Measurements from ENCODE around the gene RPS26. TPM values are rescaled to one million over a fixed set of nuclear protein-coding genes. Genes with fewer than 3 reads are reported as not detected.

RPS26 gene
- total and polyA plus RNA-seq, 9 of the 15 experiments (the other 6 are each of a cell fraction or from before 2014, with no cell fraction given) = 70.2 to 1,589 (median 852) TPM

DNA sequence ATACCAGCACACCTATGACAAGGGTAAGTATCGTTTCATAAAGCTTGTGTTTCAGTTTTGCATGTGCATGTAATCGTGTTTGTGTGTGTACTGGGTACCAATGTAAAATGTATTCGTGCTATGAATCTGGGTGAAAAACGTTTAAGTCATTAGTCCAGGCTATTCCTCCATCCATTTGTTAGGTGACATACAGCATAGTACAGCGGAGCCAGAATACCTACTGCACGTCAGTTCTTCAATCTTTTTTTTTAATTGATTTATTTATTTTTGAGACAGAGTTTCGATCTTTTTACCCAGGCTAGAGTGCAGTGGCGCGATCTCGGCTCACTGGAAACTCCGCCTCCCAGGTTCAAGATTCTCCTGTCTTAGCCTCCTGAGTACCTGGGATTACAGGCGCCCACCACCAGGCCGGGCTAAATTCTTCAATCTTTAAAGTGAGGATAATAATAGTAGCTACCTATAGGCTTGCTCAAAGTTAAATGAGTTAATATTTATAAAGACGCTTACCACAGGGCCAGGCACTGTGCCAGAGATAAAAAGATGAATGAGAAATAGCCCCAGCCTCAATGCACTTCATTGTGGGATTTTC is 661 bp upstream of the RPS26 start:
- TSS peak; percentile 94 for BruUV-seq (replicated peaks)
- peak overlapping the region in 1 of 2 experiments; percentile 60; a peak in 2 of 4 replicates for H3K9ac ChIP-seq (ENCODE audit: insufficient read depth in 1 of 2, low read depth in 2 of 2, low read length in 2 of 2)
- H2AFZ ChIP-seq (ENCODE audit: low read depth, low read length) = peak overlapping the region; percentile 90
- POLR2A ChIA-PET = interaction anchor here (0.6 to 1.6 kb wide), 11 partner anchors 12 to 302 kb away, joined by 3 to 5 read pairs (median 3); partner anchors contain the start of genes ORMDL2, SARNP and SUOX
- H3K27ac ChIP-seq (ENCODE audit: extremely low read depth, low read depth, low read length) = peak overlapping the region; percentile 74
- peak overlapping the region; percentile 38 for H3K4me3 ChIP-seq
- DNase-seq (ENCODE audit: extremely low read depth in 1 of 4, low spot score in 3 of 4) (no peak), ATAC-seq (peak; percentile 23), FAIRE-seq (no peak)
- peaks cover 27% of the 10 kb centered on the region for H3K79me2 ChIP-seq (ENCODE audit: control insufficient read depth, insufficient read depth, low read length)
- no peaks in the 10 kb centered on the region for H3K27me3 ChIP-seq (ENCODE audit: control insufficient read depth in 2 of 2, insufficient read depth in 2 of 2, low read length in 2 of 2)
- peak overlapping the region; percentile 93 for H3K4me2 ChIP-seq (ENCODE audit: insufficient read depth, low read length)
- no peaks in the 10 kb centered on the region; the same call in 1 of the 2 replicates for H4K20me1 ChIP-seq (replicated peaks; ENCODE audit: control insufficient read depth, insufficient read depth, low read length)
- H3K9me3 ChIP-seq (replicated peaks; ENCODE audit: control insufficient read depth, insufficient read depth, low read depth, low read length) = no peaks in the 10 kb centered on the region
- peaks cover 54% of the 10 kb centered on the region for H3K36me3 ChIP-seq (ENCODE audit: control insufficient read depth, insufficient read depth, low read length)
- in situ Hi-C loops (cut with MboI) = no loop called here
- no peaks in the 10 kb centered on the region for H3K9me1 ChIP-seq (ENCODE audit: control insufficient read depth, insufficient read depth, low read length)
- CTCF ChIA-PET (ENCODE audit: low intra/inter-chr PET ratio) = interaction anchor here (2.1 to 2.3 kb wide), 2 partner anchors 45 to 302 kb away, joined by 10 to 20 read pairs; partner anchors contain the start of gene SUOX
- intact Hi-C loops (cut with micrococcal nuclease) = loop anchor here (1.0 to 10.0 kb wide), 6 partner anchors 44 to 303 kb away; partner anchors contain the start of genes DNAJC14, NABP2, PYM1 and RNF41
- 14% methylated on average over 14 of the region's 14 CpGs for WGBS (ENCODE audit: insufficient coverage, low coverage, missing lambda C conversion rate)
- peaks cover 6 to 22% of the 10 kb centered on the region in 2 experiments; a peak in 3 of 5 replicates for H3K4me1 ChIP-seq (replicated peaks in 1 of 2; ENCODE audit: control insufficient read depth in 2 of 2, insufficient read depth in 2 of 2, low read length in 2 of 2)
- TF ChIP-seq TAF1 (IDR thresholded peaks at IDR 0.05; ENCODE audit: control insufficient read depth, extremely low read depth, insufficient read depth, low read length, severe bottlenecking) = no peak
- no peak for TF ChIP-seq SMC3 (conservative IDR thresholded peaks at IDR 0.05; ENCODE audit: insufficient read depth, low read depth, low read length)
- TF ChIP-seq SMARCE1 (IDR thresholded peaks at IDR 0.05) = peak; percentile 9; the same call in 1 of the 2 replicates
- TF ChIP-seq, protein P1, sequence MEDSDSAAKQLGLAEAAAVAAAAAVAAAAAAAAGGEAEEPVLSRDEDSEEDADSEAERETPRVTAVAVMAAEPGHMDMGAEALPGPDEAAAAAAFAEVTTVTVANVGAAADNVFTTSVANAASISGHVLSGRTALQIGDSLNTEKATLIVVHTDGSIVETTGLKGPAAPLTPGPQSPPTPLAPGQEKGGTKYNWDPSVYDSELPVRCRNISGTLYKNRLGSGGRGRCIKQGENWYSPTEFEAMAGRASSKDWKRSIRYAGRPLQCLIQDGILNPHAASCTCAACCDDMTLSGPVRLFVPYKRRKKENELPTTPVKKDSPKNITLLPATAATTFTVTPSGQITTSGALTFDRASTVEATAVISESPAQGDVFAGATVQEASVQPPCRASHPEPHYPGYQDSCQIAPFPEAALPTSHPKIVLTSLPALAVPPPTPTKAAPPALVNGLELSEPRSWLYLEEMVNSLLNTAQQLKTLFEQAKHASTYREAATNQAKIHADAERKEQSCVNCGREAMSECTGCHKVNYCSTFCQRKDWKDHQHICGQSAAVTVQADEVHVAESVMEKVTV (CRISPR knock-in tag; IDR thresholded peaks at IDR 0.05) = 0 out of 2 replicates have a peak, but pooled peaks have one; percentile 20
- TF ChIP-seq BRD9 (IDR thresholded peaks at IDR 0.05; ENCODE audit: low read depth, partially characterized antibody) = peak; percentile 22
- peak; percentile 2; the same call in 1 of the 2 replicates for TF ChIP-seq ZNF589 (CRISPR knock-in tag; IDR thresholded peaks at IDR 0.05; ENCODE audit: low read depth)
- peak; percentile 41 for TF ChIP-seq CHD1 (IDR thresholded peaks at IDR 0.05; ENCODE audit: low read length)
- TF ChIP-seq, protein P2, sequence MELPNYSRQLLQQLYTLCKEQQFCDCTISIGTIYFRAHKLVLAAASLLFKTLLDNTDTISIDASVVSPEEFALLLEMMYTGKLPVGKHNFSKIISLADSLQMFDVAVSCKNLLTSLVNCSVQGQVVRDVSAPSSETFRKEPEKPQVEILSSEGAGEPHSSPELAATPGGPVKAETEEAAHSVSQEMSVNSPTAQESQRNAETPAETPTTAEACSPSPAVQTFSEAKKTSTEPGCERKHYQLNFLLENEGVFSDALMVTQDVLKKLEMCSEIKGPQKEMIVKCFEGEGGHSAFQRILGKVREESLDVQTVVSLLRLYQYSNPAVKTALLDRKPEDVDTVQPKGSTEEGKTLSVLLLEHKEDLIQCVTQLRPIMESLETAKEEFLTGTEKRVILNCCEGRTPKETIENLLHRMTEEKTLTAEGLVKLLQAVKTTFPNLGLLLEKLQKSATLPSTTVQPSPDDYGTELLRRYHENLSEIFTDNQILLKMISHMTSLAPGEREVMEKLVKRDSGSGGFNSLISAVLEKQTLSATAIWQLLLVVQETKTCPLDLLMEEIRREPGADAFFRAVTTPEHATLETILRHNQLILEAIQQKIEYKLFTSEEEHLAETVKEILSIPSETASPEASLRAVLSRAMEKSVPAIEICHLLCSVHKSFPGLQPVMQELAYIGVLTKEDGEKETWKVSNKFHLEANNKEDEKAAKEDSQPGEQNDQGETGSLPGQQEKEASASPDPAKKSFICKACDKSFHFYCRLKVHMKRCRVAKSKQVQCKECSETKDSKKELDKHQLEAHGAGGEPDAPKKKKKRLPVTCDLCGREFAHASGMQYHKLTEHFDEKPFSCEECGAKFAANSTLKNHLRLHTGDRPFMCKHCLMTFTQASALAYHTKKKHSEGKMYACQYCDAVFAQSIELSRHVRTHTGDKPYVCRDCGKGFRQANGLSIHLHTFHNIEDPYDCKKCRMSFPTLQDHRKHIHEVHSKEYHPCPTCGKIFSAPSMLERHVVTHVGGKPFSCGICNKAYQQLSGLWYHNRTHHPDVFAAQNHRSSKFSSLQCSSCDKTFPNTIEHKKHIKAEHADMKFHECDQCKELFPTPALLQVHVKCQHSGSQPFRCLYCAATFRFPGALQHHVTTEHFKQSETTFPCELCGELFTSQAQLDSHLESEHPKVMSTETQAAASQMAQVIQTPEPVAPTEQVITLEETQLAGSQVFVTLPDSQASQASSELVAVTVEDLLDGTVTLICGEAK (IDR thresholded peaks at IDR 0.05) = 0 out of 2 replicates have a peak, but pooled peaks have one; percentile 29
- TF ChIP-seq, protein P2 (CRISPR knock-in tag; IDR thresholded peaks at IDR 0.05) = no peak
- no peak for TF ChIP-seq MIER1 (IDR thresholded peaks at IDR 0.05; ENCODE audit: low read depth)
- TF ChIP-seq SMARCA4 (IDR thresholded peaks at IDR 0.05) = 0 out of 2 replicates have a peak, but pooled peaks have one; percentile 10
